Natural killer cell (primary cell): Measurements from ENCODE around the gene KIFC3. TPM values are rescaled to one million over a fixed set of nuclear protein-coding genes. Genes with fewer than 3 reads are reported as not detected.

Experiments used
- ATAC-seq, 3 donors: fragments of 150-1000 bp in 2 of 3; fragments of 200-7000 bp in 1 of 3; cut with Tn5 transposase; 1 replicate in 1 of 3; 2 replicates in 2 of 3; pipeline ENCODE4 v1.10.0; 2021; ENCODE audit warnings: mild to moderate bottlenecking in 2 of 3, moderate library complexity in 2 of 3
- DNase-seq, 2 donors: peaks; one replicate each; pipeline versions ENCODE4 v3.0.0 to v3.0.0-alpha.2; 2013 to 2021; ENCODE audit warnings: mixed read lengths in 1 of 2
- H3K27ac ChIP-seq: one replicate; pipeline ENCODE4 v1.5.1; 2013; ENCODE audit warnings: mild to moderate bottlenecking, low read length
- H3K27me3 ChIP-seq: one replicate; pipeline ENCODE4 v1.6.1; 2013; ENCODE audit warnings: low read length; ENCODE audit not compliant: control insufficient read depth, insufficient read depth
- H3K36me3 ChIP-seq: one replicate; pipeline ENCODE4 v1.6.1; 2013; ENCODE audit warnings: low read length; ENCODE audit not compliant: control insufficient read depth, insufficient read depth
- H3K4me1 ChIP-seq: one replicate; pipeline ENCODE4 v1.6.1; 2013; ENCODE audit warnings: low read length; ENCODE audit not compliant: control insufficient read depth, insufficient read depth
- H3K4me3 ChIP-seq: one replicate; pipeline ENCODE4 v1.5.1; 2013; ENCODE audit warnings: low read length
- H3K9me3 ChIP-seq: one replicate; pipeline ENCODE4 v1.6.1; 2013; ENCODE audit warnings: low read length; ENCODE audit not compliant: control insufficient read depth, insufficient read depth
- H3K27ac Mint-ChIP-seq, 2 donors: one replicate each; pipeline ENCODE4 v1.8.0; 2022; ENCODE audit warnings: mild to moderate bottlenecking in 2 of 2, mixed read lengths in 2 of 2, moderate library complexity in 1 of 2
- H3K27me3 Mint-ChIP-seq, 2 donors: one replicate each; pipeline ENCODE4 v1.8.0; 2022; ENCODE audit warnings: low read depth in 2 of 2, mixed read lengths in 2 of 2
- H3K36me3 Mint-ChIP-seq: one replicate; pipeline ENCODE4 v1.8.0; 2022; ENCODE audit warnings: mixed read lengths
- H3K4me1 Mint-ChIP-seq, 2 donors: one replicate each; pipeline ENCODE4 v1.8.0; 2022; ENCODE audit warnings: mixed read lengths in 2 of 2
- H3K4me3 Mint-ChIP-seq: one replicate; pipeline ENCODE4 v1.8.0; 2022; ENCODE audit warnings: mild to moderate bottlenecking, moderate library complexity, mixed read lengths
- H3K9me3 Mint-ChIP-seq, 2 donors: one replicate each; pipeline ENCODE4 v1.8.0; 2022; ENCODE audit warnings: mixed read lengths in 2 of 2
- CTCF ChIP-seq: fragments of 200-600 bp; IDR thresholded peaks from one replicate; pipeline ENCODE4 v1.8.0; 2022; ENCODE audit warnings: antibody characterized with exemption
- WGBS: methylation state at CpG from one replicate; pipeline ENCODE4 v1.1.7; 2013; ENCODE audit warnings: missing lambda C conversion rate; ENCODE audit not compliant: insufficient coverage; 5-methylcytosine and 5-hydroxymethylcytosine counted together
- intact Hi-C: fragments of 100-400 bp; cut with micrococcal nuclease; formaldehyde crosslinking; loops from one replicate; pipeline ENCODE4 v1.14.2; 2022
- total RNA-seq, 4 donors: library from RNA; stranded (reverse); fragments of 120-200 nt in 1 of 4; gene quantifications; one replicate each; pipeline versions ENCODE4 v1.2.3 to v1.2.4, GENCODE V29; 2013 to 2022

KIFC3 gene
- total RNA-seq, 3 donors from 2014 or later (not counting 1 experiment from before 2014, with no cell fraction given), result 54.2 to 106 (median 84.9) TPM

- H3K4me1 Mint-ChIP-seq, result peaks cover 0 to 18% of the 10 kb centered on the region in 2 donors
- H3K9me3 Mint-ChIP-seq, result no peaks in the 10 kb centered on the region
- H3K4me1 ChIP-seq, result no peaks in the 10 kb centered on the region
- no peaks in the 10 kb centered on the region for H3K36me3 ChIP-seq
- intact Hi-C loops, result no loop called here
- H3K9me3 ChIP-seq, result no peaks in the 10 kb centered on the region
- no peak overlapping the region for H3K4me3 Mint-ChIP-seq
- H3K36me3 Mint-ChIP-seq, result no peaks in the 10 kb centered on the region
- 88% methylated on average over 7 of the region's 7 CpGs for WGBS
- DNase-seq, result no peak
- H3K27me3 Mint-ChIP-seq, result no peaks in the 10 kb centered on the region
- no peak overlapping the region for H3K27ac Mint-ChIP-seq
- no peak for TF ChIP-seq CTCF
- H3K27me3 ChIP-seq, result no peaks in the 10 kb centered on the region
- no peak overlapping the region for H3K27ac ChIP-seq
- no peak overlapping the region for H3K4me3 ChIP-seq
- no peak for ATAC-seq
Measured at GRCh38 chr16:57723170-57723569, 79.1 kb downstream of the KIFC3 start.

GRCh38 chr16:57722651-57723050, 79.6 kb downstream of the KIFC3 start:
- peaks cover 0 to 18% of the 10 kb centered on the region in 2 donors for H3K4me1 Mint-ChIP-seq
- no peaks in the 10 kb centered on the region for H3K27me3 Mint-ChIP-seq

GRCh38 chr16:57722210-57722499, 80.1 kb downstream of the KIFC3 start:
- H3K27ac Mint-ChIP-seq, result peak overlapping the region in 1 of 2 donors; percentile 66
- 97% methylated on average over 2 of the region's 2 CpGs for WGBS

More at GRCh38 chr16:57722651-57723050, 79.6 kb downstream of the KIFC3 start:
- Histone ChIP-seq H3K9me3 (no peaks in the 10 kb centered on the region), H3K4me1 (no peaks in the 10 kb centered on the region), H3K36me3 (no peaks in the 10 kb centered on the region), H3K27ac (no peak overlapping the region), H3K27me3 (no peaks in the 10 kb centered on the region), H3K4me3 (no peak overlapping the region)
- no peak overlapping the region for H3K27ac Mint-ChIP-seq
- no peak for TF ChIP-seq CTCF
- ATAC-seq, result no peak
- no peaks in the 10 kb centered on the region for H3K36me3 Mint-ChIP-seq
- no peaks in the 10 kb centered on the region for H3K9me3 Mint-ChIP-seq
- WGBS, result 82% methylated on average over 11 of the region's 11 CpGs
- intact Hi-C loops, result no loop called here
- no peak for DNase-seq
- no peak overlapping the region for H3K4me3 Mint-ChIP-seq

More at GRCh38 chr16:57722210-57722499, 80.1 kb downstream of the KIFC3 start:
- H3K4me1 ChIP-seq, result no peaks in the 10 kb centered on the region
- H3K36me3 Mint-ChIP-seq, result no peaks in the 10 kb centered on the region
- no peak overlapping the region for H3K4me3 ChIP-seq
- no peak overlapping the region for H3K4me3 Mint-ChIP-seq
- H3K9me3 ChIP-seq, result no peaks in the 10 kb centered on the region
- H3K27ac ChIP-seq, result no peak overlapping the region
- H3K27me3 ChIP-seq, result no peaks in the 10 kb centered on the region
- intact Hi-C loops, result no loop called here
- DNase-seq, result no peak
- peaks cover 0 to 18% of the 10 kb centered on the region in 2 donors for H3K4me1 Mint-ChIP-seq
- ATAC-seq, result no peak
- H3K9me3 Mint-ChIP-seq, result no peaks in the 10 kb centered on the region
- no peaks in the 10 kb centered on the region for H3K27me3 Mint-ChIP-seq
- no peak for TF ChIP-seq CTCF
- H3K36me3 ChIP-seq, result no peaks in the 10 kb centered on the region
